Ishikawa (cell line): Measurements from ENCODE around the gene HDGFL2.

Source experiments
- CEBPB ChIP-seq: IDR thresholded peaks from 2 replicates; pipeline ENCODE4 v1.6.1; 2012
- EGR1 ChIP-seq: IDR thresholded peaks from 2 replicates; pipeline ENCODE4 v1.6.1; 2012
- EP300 ChIP-seq: IDR thresholded peaks from 2 replicates; pipeline ENCODE4 v1.6.1; 2012; ENCODE audit warnings: borderline replicate concordance
- MAX ChIP-seq: IDR thresholded peaks from 2 replicates; pipeline ENCODE4 v1.6.1; 2012
- TAF1 ChIP-seq: IDR thresholded peaks from 2 replicates; pipeline ENCODE4 v1.6.1; 2012; ENCODE audit warnings: low read depth, mild to moderate bottlenecking
- TEAD4 ChIP-seq: IDR thresholded peaks from 2 replicates; pipeline ENCODE4 v1.6.1; 2012

GRCh38 chr19:4425537-4425936 lies 46.6 kb upstream of the HDGFL2 start:
- TF ChIP-seq TAF1 (no peak), EP300 (no peak), MAX (no peak), EGR1 (no peak), CEBPB (no peak), TEAD4 (no peak)
